ENCODE data around the gene NOTCH1. TPM values are rescaled to one million over a fixed set of nuclear protein-coding genes. Genes with fewer than 3 reads are reported as not detected.
"Not testable (repeated sequence)": the region's sequence is repeated elsewhere in the genome, so short reads cannot be mapped to it uniquely, and the experiment has no call there.

NOTCH1 gene
- total and polyA plus RNA-seq, 8 donors: 1.4 to 338 (median 19.1) TPM

- DNase-seq: no peak
These were observed 29.9 kb upstream of the NOTCH1 start for GRCh38 chr9:136575626-136576268.

GRCh38 chr9:136574606-136575005 is 28.8 kb upstream of the NOTCH1 start:
- H3K27ac ChIP-seq; intact Hi-C loops (cut with DNase I; ENCODE audit: low total_unique reads); H3K27me3 ChIP-seq; DNase-seq; H3K4me3 ChIP-seq; H3K9me3 ChIP-seq; H3K36me3 ChIP-seq: not testable (repeated sequence)
- peaks cover 5 to 31% (median 19%) of the 10 kb centered on the region in 4 donors for H3K4me1 ChIP-seq
- WGBS, 5 donors: 94 to 97% (median 96%) methylated on average over 15 to 16 of the region's 16 CpGs

More at GRCh38 chr9:136575626-136576268, 29.9 kb upstream of the NOTCH1 start:
- intact Hi-C loops (cut with DNase I; ENCODE audit: low total_unique reads): no loop called here
- Histone ChIP-seq H3K4me1 (peaks cover 5 to 31% (median 19%) of the 10 kb centered on the region in 4 donors), H3K27ac (no peak overlapping the region), H3K36me3 (no peaks in the 10 kb centered on the region), H3K27me3 (no peaks in the 10 kb centered on the region), H3K4me3 (no peak overlapping the region), H3K9me3 (no peaks in the 10 kb centered on the region)
- TF ChIP-seq EP300 (IDR thresholded peaks at IDR 0.05) (no peak), POLR2A (IDR thresholded peaks at IDR 0.05) (no peak), CTCF (IDR thresholded peaks at IDR 0.05) (no peak), POLR2AphosphoS5 (IDR thresholded peaks at IDR 0.05) (no peak)
- 79 to 87% (median 82%) methylated on average over 13 to 21 of the region's 21 CpGs for WGBS, 5 donors

- intact Hi-C loops (cut with DNase I; ENCODE audit: low total_unique reads): no loop called here
- Histone ChIP-seq H3K9me3 (no peaks in the 10 kb centered on the region), H3K4me3 (no peak overlapping the region), H3K27me3 (no peaks in the 10 kb centered on the region), H3K27ac (no peak overlapping the region), H3K4me1 (peaks cover 15 to 37% (median 27%) of the 10 kb centered on the region in 4 donors), H3K36me3 (no peaks in the 10 kb centered on the region)
- TF ChIP-seq POLR2AphosphoS5 (IDR thresholded peaks at IDR 0.05) (no peak), EP300 (IDR thresholded peaks at IDR 0.05) (no peak), CTCF (IDR thresholded peaks at IDR 0.05) (no peak), POLR2A (IDR thresholded peaks at IDR 0.05) (no peak)
- DNase-seq: no peak
- WGBS, 5 donors: 85 to 88% (median 86%) methylated on average over 33 to 34 of the region's 34 CpGs
These were observed 27.2 kb upstream of the NOTCH1 start for GRCh38 chr9:136572828-136573625.

GRCh38 chr9:136572003-136572827 is 26.4 kb upstream of the NOTCH1 start:
- no peaks in the 10 kb centered on the region for H3K9me3 ChIP-seq
- peaks cover 23 to 45% (median 35%) of the 10 kb centered on the region in 4 donors for H3K4me1 ChIP-seq
- peak in 1 of 2 donors; percentile 71 for DNase-seq
- WGBS, 5 donors: 58 to 76% (median 71%) methylated on average over 11 to 17 of the region's 17 CpGs
- intact Hi-C loops (cut with DNase I; ENCODE audit: low total_unique reads): no loop called here
- no peaks in the 10 kb centered on the region for H3K27me3 ChIP-seq
- H3K4me3 ChIP-seq: no peak overlapping the region
- H3K27ac ChIP-seq: no peak overlapping the region
- no peaks in the 10 kb centered on the region for H3K36me3 ChIP-seq
- TF ChIP-seq POLR2AphosphoS5 (IDR thresholded peaks at IDR 0.05) (no peak), EP300 (IDR thresholded peaks at IDR 0.05) (no peak), CTCF (IDR thresholded peaks at IDR 0.05) (no peak), POLR2A (IDR thresholded peaks at IDR 0.05) (no peak)
